DOHH2 (cell line): ENCODE measurements around the gene CNPY1.

Experiments
- H3F3A ChIP-seq: fragments of 200-600 bp; sonication (generic), shearing (Covaris generic); 2 replicates; pipeline ENCODE4 v1.6.0; 2016; ENCODE audit warnings: antibody characterized with exemption, mild to moderate bottlenecking; ENCODE audit not compliant: control insufficient read depth, insufficient read depth
- H3K27ac ChIP-seq: fragments of 200-600 bp; sonication (generic); 2 replicates; pipeline ENCODE4 v1.5.1; 2014; ENCODE audit warnings: low read depth, mild to moderate bottlenecking, low read length, moderate library complexity
- H3K27me3 ChIP-seq: fragments of 200-600 bp; sonication (generic); 2 replicates; pipeline ENCODE4 v1.6.1; 2014; ENCODE audit warnings: mild to moderate bottlenecking, low read length, mixed read lengths; ENCODE audit not compliant: control insufficient read depth
- H3K36me3 ChIP-seq: fragments of 200-600 bp; sonication (generic); 2 replicates; pipeline ENCODE4 v1.6.1; 2014; ENCODE audit warnings: mild to moderate bottlenecking, low read length, moderate library complexity, mixed read lengths; ENCODE audit not compliant: control insufficient read depth
- H3K4me1 ChIP-seq: fragments of 200-600 bp; sonication (generic); 2 replicates; pipeline ENCODE4 v1.6.1; 2014; ENCODE audit warnings: mild to moderate bottlenecking, low read length, mixed read lengths; ENCODE audit not compliant: control insufficient read depth
- H3K4me2 ChIP-seq: fragments of 200-600 bp; sonication (generic); 2 replicates; pipeline ENCODE4 v1.6.0; 2014; ENCODE audit warnings: mild to moderate bottlenecking, low read length, moderate library complexity
- H3K4me3 ChIP-seq: fragments of 200-600 bp; sonication (generic); 2 replicates; pipeline ENCODE4 v1.5.1; 2014; ENCODE audit warnings: mild to moderate bottlenecking, low read length, mixed read lengths
- H3K79me2 ChIP-seq: fragments of 200-600 bp; sonication (generic); 2 replicates; pipeline ENCODE4 v1.6.1; 2014; ENCODE audit warnings: mild to moderate bottlenecking, low read length, mixed read lengths; ENCODE audit not compliant: control insufficient read depth
- H3K9me2 ChIP-seq: fragments of 200-600 bp; sonication (generic); replicated peaks from 2 replicates; pipeline ENCODE4 v1.6.1; 2014; ENCODE audit warnings: mild to moderate bottlenecking, low read length, mixed read lengths; ENCODE audit not compliant: control insufficient read depth
- H3K9me3 ChIP-seq: fragments of 200-600 bp; sonication (generic); 2 replicates; pipeline ENCODE4 v1.6.1; 2014; ENCODE audit warnings: antibody characterized with exemption, low read length, mixed read lengths; ENCODE audit not compliant: control insufficient read depth, insufficient read depth
- H4K20me1 ChIP-seq: fragments of 200-600 bp; sonication (generic); 2 replicates; pipeline ENCODE4 v1.6.0; 2014; ENCODE audit warnings: low read depth, mild to moderate bottlenecking, antibody characterized with exemption, low read length, moderate library complexity; ENCODE audit not compliant: control insufficient read depth, insufficient read depth
- EZH2phosphoT487 ChIP-seq: fragments of 200-600 bp; sonication (generic); IDR thresholded peaks from 2 replicates; pipeline ENCODE4 v1.6.1; 2017; ENCODE audit warnings: borderline replicate concordance, mild to moderate bottlenecking, antibody characterized with exemption, low read length, moderate library complexity, mixed read lengths
- TF ChIP-seq, protein P1 (sequence below): fragments of 200-600 bp; sonication (generic); IDR thresholded peaks from one replicate; pipeline ENCODE4 v1.5.1; 2014; ENCODE audit warnings: antibody characterized with exemption, mild to moderate bottlenecking, low read depth, low read length; ENCODE audit not compliant: poor library complexity, severe bottlenecking

The CNPY1 gene

DNA sequence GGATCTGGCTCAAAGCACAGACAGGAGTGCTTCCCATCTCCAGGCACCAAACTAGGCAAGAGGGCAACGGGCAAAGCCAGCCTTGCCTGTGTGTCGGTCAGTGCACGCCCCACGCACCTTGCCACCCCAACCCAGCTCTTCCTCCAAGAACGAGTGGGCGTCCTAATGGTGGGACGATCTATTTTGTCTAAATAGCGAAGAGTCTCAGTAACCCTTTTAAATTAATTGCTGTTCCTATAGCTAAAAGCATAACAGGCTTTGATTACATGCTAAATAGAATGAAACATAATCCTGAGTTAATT, 76.2 kb downstream of the CNPY1 start:
- Histone ChIP-seq H3K36me3 (no peaks in the 10 kb centered on the region), H3K4me1 (no peaks in the 10 kb centered on the region), H3K9me3 (no peaks in the 10 kb centered on the region), H3K27me3 (peaks cover 41% of the 10 kb centered on the region), H3K4me2 (no peak overlapping the region), H4K20me1 (no peaks in the 10 kb centered on the region), H3F3A (no peaks in the 10 kb centered on the region), H3K27ac (no peak overlapping the region), H3K9me2 (no peaks in the 10 kb centered on the region), H3K4me3 (no peak overlapping the region), H3K79me2 (no peaks in the 10 kb centered on the region)
- TF ChIP-seq EZH2phosphoT487 = no peak
- TF ChIP-seq, protein P1, sequence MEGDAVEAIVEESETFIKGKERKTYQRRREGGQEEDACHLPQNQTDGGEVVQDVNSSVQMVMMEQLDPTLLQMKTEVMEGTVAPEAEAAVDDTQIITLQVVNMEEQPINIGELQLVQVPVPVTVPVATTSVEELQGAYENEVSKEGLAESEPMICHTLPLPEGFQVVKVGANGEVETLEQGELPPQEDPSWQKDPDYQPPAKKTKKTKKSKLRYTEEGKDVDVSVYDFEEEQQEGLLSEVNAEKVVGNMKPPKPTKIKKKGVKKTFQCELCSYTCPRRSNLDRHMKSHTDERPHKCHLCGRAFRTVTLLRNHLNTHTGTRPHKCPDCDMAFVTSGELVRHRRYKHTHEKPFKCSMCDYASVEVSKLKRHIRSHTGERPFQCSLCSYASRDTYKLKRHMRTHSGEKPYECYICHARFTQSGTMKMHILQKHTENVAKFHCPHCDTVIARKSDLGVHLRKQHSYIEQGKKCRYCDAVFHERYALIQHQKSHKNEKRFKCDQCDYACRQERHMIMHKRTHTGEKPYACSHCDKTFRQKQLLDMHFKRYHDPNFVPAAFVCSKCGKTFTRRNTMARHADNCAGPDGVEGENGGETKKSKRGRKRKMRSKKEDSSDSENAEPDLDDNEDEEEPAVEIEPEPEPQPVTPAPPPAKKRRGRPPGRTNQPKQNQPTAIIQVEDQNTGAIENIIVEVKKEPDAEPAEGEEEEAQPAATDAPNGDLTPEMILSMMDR = no peak

DNA sequence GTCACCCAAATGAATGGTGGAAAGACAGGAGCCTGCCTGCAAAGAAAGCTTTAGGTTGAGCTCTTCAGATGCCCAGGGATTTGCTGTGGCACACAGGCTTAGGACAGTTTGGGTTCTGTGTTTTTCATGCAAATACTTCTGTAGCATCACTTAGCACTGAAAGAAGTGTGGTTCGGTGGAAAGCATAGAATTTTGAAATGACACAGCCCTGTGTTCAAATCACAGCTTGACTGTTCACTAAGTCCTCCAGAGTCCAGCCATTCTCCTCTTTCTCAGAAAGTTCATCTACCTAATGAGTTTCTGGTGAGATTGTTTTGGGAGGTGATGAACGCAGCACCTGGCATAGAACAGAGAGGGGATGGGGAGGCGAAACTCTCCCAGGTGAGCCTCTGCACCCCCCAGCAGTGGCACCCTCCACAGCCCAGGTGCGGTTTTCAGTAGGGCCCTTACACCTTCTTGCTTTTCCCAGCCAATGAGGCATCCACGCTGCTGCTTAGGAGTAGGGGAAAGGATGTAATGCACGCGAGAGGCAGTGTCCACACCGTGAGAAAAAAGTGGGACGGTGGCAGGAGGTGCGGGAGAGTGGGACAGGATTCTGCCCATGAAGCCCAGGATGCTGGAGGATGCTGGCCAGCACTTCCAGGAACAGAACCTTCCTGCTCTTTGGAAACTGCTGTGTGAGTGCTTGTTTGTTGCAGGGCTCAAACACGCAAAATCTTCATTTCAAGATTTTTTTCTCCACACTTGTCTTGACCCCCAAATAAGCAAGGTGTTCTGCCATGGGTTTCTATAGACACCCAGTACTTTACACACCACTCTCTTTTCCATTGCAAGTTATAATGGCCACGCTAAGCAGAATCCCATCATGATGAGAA, 76.8 kb downstream of the CNPY1 start:
- Histone ChIP-seq H3K4me2 (no peak overlapping the region), H4K20me1 (no peaks in the 10 kb centered on the region), H3K27me3 (peaks cover 46% of the 10 kb centered on the region), H3K4me3 (no peak overlapping the region), H3K4me1 (no peaks in the 10 kb centered on the region), H3K9me3 (no peaks in the 10 kb centered on the region), H3K36me3 (no peaks in the 10 kb centered on the region), H3K9me2 (no peaks in the 10 kb centered on the region), H3F3A (no peaks in the 10 kb centered on the region), H3K79me2 (no peaks in the 10 kb centered on the region), H3K27ac (no peak overlapping the region)
- TF ChIP-seq EZH2phosphoT487 = no peak
- TF ChIP-seq, protein P1 = no peak

- Histone ChIP-seq H3F3A (no peaks in the 10 kb centered on the region), H3K4me1 (no peaks in the 10 kb centered on the region), H3K27me3 (peaks cover 52% of the 10 kb centered on the region), H3K79me2 (no peaks in the 10 kb centered on the region), H3K27ac (no peak overlapping the region), H3K9me3 (no peaks in the 10 kb centered on the region), H3K9me2 (no peaks in the 10 kb centered on the region), H3K36me3 (no peaks in the 10 kb centered on the region), H3K4me3 (no peak overlapping the region), H3K4me2 (no peak overlapping the region), H4K20me1 (no peaks in the 10 kb centered on the region)
- TF ChIP-seq EZH2phosphoT487 = no peak
- TF ChIP-seq, protein P1 = no peak
Measured at GRCh38 chr7:155468785-155469148, 77.6 kb downstream of the CNPY1 start.
